PC-9 (cell line): ENCODE measurements around the gene COL23A1. TPM values are rescaled to one million over a fixed set of nuclear protein-coding genes. Genes with fewer than 3 reads are reported as not detected.

Experiments
- BruUV-seq: library from RNA; stranded (reverse); fragments of 400-500 nt; replicated peaks from 2 replicates; lab custom pipeline; 2021; lab: Mats Ljungman, UMichigan
- CTCF ChIA-PET: fragments of 300-600 bp; sonication (Branson Sonifier 250); formaldehyde crosslinking; loops from one replicate; lab custom pipeline; 2022; ENCODE audit warnings: antibody characterized with exemption; lab: Charles Lee
- POLR2A ChIA-PET: fragments of 300-600 bp; sonication (Branson Sonifier 250); formaldehyde crosslinking; loops from one replicate; lab custom pipeline; 2022; ENCODE audit warnings: antibody characterized with exemption; ENCODE audit not compliant: unreplicated experiment; lab: Charles Lee
- DNase-seq, 2 experiments: peaks; one replicate each; pipeline versions ENCODE4 v3.0.0 to v3.0.0-alpha.2; 2015 to 2022; ENCODE audit warnings: mixed read lengths in 1 of 2
- H2AFZ ChIP-seq: fragments of 200-600 bp; sonication (generic); 2 replicates; pipeline ENCODE4 v1.8.1; 2017; ENCODE audit warnings: antibody characterized with exemption
- H3F3A ChIP-seq: fragments of 200-600 bp; sonication (generic); 2 replicates; pipeline ENCODE4 v1.8.1; 2017; ENCODE audit warnings: antibody characterized with exemption, mild to moderate bottlenecking, low read depth; ENCODE audit not compliant: insufficient read depth
- H3K27ac ChIP-seq: fragments of 200-600 bp; sonication (generic); 2 replicates; pipeline ENCODE4 v1.6.1; 2016; ENCODE audit warnings: mixed run types
- H3K27me3 ChIP-seq: fragments of 200-600 bp; sonication (generic); 2 replicates; pipeline ENCODE4 v1.6.1; 2016; ENCODE audit warnings: low read depth, mixed run types; ENCODE audit not compliant: insufficient read depth
- H3K36me3 ChIP-seq: fragments of 200-600 bp; sonication (generic); 2 replicates; pipeline ENCODE4 v1.6.1; 2016; ENCODE audit warnings: low read depth, mixed run types
- H3K4me1 ChIP-seq: fragments of 200-600 bp; sonication (generic); replicated peaks from 2 replicates; pipeline ENCODE4 v1.6.1; 2016; ENCODE audit warnings: mixed run types; ENCODE audit not compliant: insufficient read depth
- H3K4me2 ChIP-seq: fragments of 200-600 bp; sonication (generic); 2 replicates; pipeline ENCODE4 v1.6.1; 2017; ENCODE audit warnings: mixed run types
- H3K4me3 ChIP-seq: fragments of 200-600 bp; sonication (generic); 2 replicates; pipeline ENCODE4 v1.6.1; 2016; ENCODE audit warnings: mixed run types
- H3K79me2 ChIP-seq: fragments of 200-600 bp; sonication (generic); 2 replicates; pipeline ENCODE4 v1.6.1; 2017; ENCODE audit warnings: low read depth, mixed run types
- H3K9me2 ChIP-seq: fragments of 200-600 bp; sonication (generic); 2 replicates; pipeline ENCODE4 v1.8.1; 2017; ENCODE audit warnings: mild to moderate bottlenecking; ENCODE audit not compliant: insufficient read depth
- H3K9me3 ChIP-seq: fragments of 200-600 bp; sonication (generic); 2 replicates; pipeline ENCODE4 v1.8.1; 2016; ENCODE audit warnings: low read depth; ENCODE audit not compliant: insufficient read depth
- H4K20me1 ChIP-seq: fragments of 200-600 bp; sonication (generic); 2 replicates; pipeline ENCODE4 v1.8.1; 2017; ENCODE audit not compliant: insufficient read depth
- CTCF ChIP-seq: fragments of 200-600 bp; sonication (generic); conservative IDR thresholded peaks from 2 replicates; pipeline ENCODE4 v1.6.1; 2017; ENCODE audit warnings: mixed run types, antibody characterized with exemption, mild to moderate bottlenecking, moderate library complexity
- EZH2 ChIP-seq: fragments of 200-600 bp; sonication (generic); IDR thresholded peaks from 2 replicates; pipeline ENCODE4 v1.8.0; 2017; ENCODE audit warnings: antibody characterized with exemption, low read depth
- intact Hi-C: fragments of 100-400 bp; cut with micrococcal nuclease; formaldehyde crosslinking; loops from one replicate; pipeline ENCODE4 v1.10.0; 2022; ENCODE audit not compliant: unreplicated experiment
- total RNA-seq: library from RNA; stranded (reverse); gene quantifications from 2 replicates; pipeline ENCODE4 v1.2.3, GENCODE V29; 2021

COL23A1 gene
- total RNA-seq, 1 experiment from 2014 or later = not detected

DNA sequence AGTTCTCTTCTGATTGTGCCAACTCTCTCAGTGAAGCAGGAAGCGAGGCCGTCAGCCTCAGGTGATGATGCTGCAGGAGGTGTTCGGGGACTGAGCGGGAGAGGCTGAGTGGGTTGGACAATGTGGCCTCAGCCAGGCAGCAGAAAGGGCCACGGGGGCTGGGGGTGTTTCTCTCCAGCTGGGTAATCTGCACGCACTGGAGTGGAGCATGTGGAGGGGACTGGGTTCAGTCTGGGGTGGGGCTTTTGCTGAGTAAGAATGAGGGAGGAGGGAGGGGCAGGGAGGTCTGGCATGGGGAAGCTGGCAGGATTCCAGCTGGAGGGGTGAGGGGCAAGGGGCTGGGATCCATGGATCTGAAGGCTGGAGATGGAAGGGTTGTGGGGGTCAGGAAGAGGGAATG is 296.8 kb downstream of the COL23A1 start:
- intact Hi-C loops = no loop called here
- no TSS peak for BruUV-seq

DNA sequence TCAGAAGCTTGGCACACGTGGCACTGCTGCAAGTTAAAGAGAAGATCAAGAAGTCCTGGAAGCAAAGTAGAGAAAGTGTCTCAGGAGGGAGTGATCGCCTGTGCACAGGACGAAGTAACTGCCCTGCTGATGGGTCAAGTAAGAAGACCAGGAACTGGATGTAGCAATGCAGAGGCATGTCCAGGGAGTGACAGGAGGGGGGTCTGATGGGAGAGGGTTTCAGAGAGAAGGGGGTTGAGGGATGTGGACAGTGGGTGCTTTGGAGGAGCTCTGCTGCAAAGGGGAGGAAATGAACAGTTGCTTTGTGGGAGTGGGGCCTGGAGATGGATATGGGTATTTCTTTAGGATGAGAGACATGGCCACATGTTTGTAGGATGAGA is 297.4 kb downstream of the COL23A1 start:
- H3K4me2 ChIP-seq = no peak overlapping the region
- TF ChIP-seq CTCF (no peak), EZH2 (no peak)
- H3K4me1 ChIP-seq = no peaks in the 10 kb centered on the region
- no peaks in the 10 kb centered on the region for H3K79me2 ChIP-seq
- BruUV-seq = no TSS peak
- H3K4me3 ChIP-seq = no peak overlapping the region
- H3K27ac ChIP-seq = no peak overlapping the region
- no peak for DNase-seq
- POLR2A ChIA-PET = no interaction called here
- H3K36me3 ChIP-seq = no peaks in the 10 kb centered on the region
- no peak overlapping the region for H2AFZ ChIP-seq
- intact Hi-C loops = no loop called here
- H3K9me3 ChIP-seq = no peaks in the 10 kb centered on the region
- H3K9me2 ChIP-seq = no peaks in the 10 kb centered on the region
- H3F3A ChIP-seq = no peaks in the 10 kb centered on the region
- CTCF ChIA-PET = no interaction called here
- no peaks in the 10 kb centered on the region for H4K20me1 ChIP-seq
- peaks cover 97% of the 10 kb centered on the region for H3K27me3 ChIP-seq

More for the DNA sequence above, 296.8 kb downstream of the COL23A1 start:
- Histone ChIP-seq H3K4me3 (no peak overlapping the region), H3K4me2 (no peak overlapping the region), H3K4me1 (no peaks in the 10 kb centered on the region), H3F3A (no peaks in the 10 kb centered on the region), H3K9me2 (no peaks in the 10 kb centered on the region), H2AFZ (no peak overlapping the region), H3K27me3 (peaks cover 97% of the 10 kb centered on the region), H3K9me3 (no peaks in the 10 kb centered on the region), H3K36me3 (no peaks in the 10 kb centered on the region), H3K79me2 (no peaks in the 10 kb centered on the region), H3K27ac (no peak overlapping the region), H4K20me1 (no peaks in the 10 kb centered on the region)
- no peak for DNase-seq
- POLR2A ChIA-PET = no interaction called here
- TF ChIP-seq CTCF = no peak
- no peak for TF ChIP-seq EZH2
- CTCF ChIA-PET = no interaction called here

GRCh38 chr5:178291969-178292825 is 298.0 kb downstream of the COL23A1 start:
- CTCF ChIA-PET = no interaction called here
- peaks cover 97% of the 10 kb centered on the region for H3K27me3 ChIP-seq
- POLR2A ChIA-PET = no interaction called here
- no peaks in the 10 kb centered on the region for H3K9me2 ChIP-seq
- no peaks in the 10 kb centered on the region for H3F3A ChIP-seq
- no peaks in the 10 kb centered on the region for H3K79me2 ChIP-seq
- H3K4me2 ChIP-seq = no peak overlapping the region
- no peaks in the 10 kb centered on the region for H4K20me1 ChIP-seq
- H3K4me3 ChIP-seq = no peak overlapping the region
- intact Hi-C loops = no loop called here
- no peak for DNase-seq
- no peaks in the 10 kb centered on the region for H3K9me3 ChIP-seq
- H2AFZ ChIP-seq = no peak overlapping the region
- H3K36me3 ChIP-seq = no peaks in the 10 kb centered on the region
- no TSS peak for BruUV-seq
- no peaks in the 10 kb centered on the region for H3K4me1 ChIP-seq
- no peak for TF ChIP-seq EZH2
- TF ChIP-seq CTCF = no peak
- H3K27ac ChIP-seq = no peak overlapping the region
